Measurements from ENCODE around the gene TUBA4B.
"Not testable (repeated sequence)": the region's sequence is repeated elsewhere in the genome, so short reads cannot be mapped to it uniquely, and the experiment has no call there.

TUBA4B gene

DNA sequence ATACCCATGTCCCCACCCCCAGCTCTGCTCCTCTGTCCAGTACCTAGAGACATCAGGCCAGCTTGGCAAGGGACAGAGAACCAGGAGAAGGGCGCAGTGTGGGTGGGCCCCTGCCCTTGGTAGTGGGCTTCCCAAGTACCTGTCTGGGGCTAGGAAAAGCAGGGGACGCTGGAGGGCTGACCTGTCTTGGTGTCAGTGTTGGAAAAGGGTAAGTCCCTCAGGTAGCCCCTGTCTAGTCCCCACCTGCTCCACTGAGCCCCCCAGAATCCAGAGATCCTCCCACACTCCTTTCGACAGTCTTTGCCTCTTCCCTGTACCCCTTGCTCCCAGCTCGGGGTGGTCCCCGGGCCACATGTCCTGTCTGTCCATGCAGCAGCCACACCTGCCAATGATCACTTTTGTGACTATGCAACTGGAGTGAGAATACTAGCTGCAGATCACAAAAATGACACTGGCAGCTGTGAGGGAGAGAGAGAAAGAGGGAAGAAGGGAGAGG is 40.7 kb downstream of the TUBA4B start:
- DNase-seq: no peak

DNA sequence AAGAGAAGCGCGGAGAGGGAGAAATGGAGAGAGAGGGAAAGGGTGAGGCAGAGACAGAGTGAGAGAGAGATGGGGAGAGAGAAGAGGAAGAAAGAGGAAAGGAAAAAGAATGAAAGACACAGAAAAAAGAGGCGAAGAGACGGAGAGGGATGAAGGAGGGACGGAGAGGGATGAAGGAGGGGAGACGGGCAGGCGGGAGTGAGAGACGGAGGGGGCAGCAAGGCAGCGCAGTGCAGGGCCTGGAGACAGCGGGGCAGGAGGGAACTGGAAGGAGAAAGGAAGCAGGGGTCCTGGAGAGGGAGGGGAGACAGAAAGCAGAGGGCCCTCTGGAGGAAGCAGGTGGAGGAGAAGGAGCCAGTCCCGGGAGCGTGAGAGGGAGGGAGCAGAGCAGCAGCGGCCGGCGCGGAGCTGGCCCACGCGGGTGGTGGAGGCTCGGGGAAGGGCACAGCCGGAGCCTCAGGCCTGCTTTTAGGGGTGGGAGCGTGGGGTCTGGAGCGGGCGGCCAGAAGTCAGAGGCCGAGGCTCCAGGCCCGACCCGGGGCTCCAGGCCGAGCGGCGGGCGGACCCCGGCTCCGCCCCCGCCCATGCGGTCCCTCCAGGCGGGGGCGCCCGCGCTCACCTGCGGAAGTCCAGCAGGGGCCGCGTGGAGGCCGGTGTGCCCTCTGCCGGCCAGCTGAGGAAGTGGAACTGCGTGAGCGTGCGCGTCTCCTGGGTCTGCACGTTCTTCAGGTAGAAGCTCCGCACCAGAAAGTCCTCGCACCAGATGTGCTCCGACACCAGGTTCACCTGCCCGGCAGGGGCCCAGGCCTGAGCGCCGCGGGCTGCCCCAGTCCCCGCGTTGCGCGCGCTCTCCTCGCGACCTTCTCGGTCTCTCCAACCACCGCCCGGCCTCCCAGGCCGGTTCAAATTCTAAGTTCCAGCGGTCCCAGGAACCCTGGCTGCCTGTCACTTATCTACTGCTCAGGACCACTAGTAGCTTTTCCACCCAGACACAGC is 41.6 kb downstream of the TUBA4B start:
- peak; percentile 93 for DNase-seq

- DNase-seq: no peak
Observed at GRCh38 chr2:219296142-219296541, 43.1 kb downstream of the TUBA4B start.

- DNase-seq: no peak
Observed at GRCh38 chr2:219296631-219297391, 43.8 kb downstream of the TUBA4B start.

GRCh38 chr2:219297766-219298456 is 44.9 kb downstream of the TUBA4B start:
- no peak for DNase-seq

DNA sequence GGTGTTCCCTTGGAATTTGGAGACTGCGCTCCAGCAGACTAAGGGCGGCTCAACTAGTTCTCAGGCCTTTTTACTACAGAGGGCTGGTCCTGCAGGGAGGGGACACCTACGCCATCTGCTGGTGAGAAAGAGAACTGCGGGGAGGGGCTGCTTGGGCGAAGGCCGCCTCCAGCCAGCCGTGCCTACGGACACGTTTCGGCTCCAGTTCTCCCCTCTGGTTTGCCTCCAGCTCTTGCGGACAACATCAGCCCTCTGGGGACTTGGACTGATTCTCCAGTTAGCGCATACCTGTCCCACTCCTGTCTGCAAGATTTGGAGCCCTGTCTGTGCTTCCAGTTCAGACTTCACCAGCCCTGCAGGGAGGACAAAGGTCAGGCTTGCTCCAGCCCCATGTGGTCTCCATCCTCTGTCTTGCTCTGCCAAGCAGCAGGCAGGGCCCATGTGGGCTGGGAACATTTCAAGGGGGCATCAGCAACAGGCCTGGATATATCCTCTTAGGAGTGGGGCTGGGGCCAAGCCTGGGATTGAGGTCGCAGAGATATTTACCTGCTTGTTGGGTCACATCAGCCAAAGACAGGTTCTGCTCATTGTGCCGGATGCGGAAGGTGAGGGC is 45.8 kb downstream of the TUBA4B start:
- peak; percentile 88 for DNase-seq

DNA sequence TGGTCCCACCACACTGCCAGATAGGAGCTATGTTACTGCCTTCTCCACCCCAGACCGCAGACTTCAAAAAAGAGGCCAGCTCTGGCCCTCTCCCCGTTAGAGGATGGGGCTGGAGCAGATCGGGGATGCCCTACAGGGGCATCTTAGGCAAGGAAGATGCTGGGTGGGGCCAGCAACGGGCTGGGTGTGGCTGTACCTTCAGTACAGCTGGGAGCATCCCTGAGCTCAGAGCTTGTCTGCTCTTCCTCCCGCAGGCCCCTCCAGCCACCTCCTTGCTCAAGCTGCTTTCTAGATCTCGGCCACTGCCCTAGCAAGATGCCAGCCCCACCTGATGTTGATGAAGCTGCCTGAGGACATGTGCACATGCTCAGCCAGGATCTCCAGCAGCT is 46.3 kb downstream of the TUBA4B start:
- DNase-seq: no peak

DNA sequence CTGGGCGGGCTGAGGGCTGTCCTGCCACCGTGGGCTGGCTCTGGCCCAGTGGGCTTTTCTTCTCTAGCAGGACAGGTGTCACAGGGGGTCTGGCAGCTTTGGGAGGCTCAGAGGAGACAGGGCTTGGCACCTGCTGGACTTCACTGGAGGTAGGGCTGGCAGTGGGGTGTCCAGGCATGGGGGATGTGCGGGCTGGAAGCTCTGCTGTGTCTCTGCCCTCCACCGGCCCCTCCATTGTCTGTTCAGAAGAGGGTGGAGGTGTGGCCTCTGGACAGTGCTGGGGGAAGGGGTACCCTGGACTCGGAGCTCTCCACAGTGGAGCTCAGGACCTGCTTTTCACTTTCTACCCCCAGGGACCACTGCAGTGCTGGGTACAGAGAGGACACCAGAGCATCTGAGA is 47.0 kb downstream of the TUBA4B start:
- DNase-seq: no peak

GRCh38 chr2:219302412-219302968 is 49.4 kb downstream of the TUBA4B start:
- no peak for DNase-seq

DNA sequence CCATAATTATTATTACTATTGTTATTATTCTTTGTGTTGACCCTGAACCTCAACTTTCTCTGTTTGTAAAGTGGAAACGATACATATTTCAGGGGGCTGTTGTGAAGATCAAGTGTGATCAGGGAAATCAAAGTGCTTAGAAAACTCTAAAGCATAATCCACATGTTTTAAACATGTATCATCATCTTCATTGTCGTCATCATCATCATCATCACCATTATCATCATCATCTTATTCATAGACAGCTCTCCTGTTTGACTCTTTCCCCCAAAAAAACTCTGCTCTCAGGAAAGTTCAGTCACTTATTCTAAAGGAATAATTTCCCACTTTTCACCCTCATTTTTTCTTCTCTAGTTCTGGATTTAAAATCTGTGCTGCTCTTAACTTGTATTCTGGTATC is 51.2 kb downstream of the TUBA4B start:
- DNase-seq: no peak

DNA sequence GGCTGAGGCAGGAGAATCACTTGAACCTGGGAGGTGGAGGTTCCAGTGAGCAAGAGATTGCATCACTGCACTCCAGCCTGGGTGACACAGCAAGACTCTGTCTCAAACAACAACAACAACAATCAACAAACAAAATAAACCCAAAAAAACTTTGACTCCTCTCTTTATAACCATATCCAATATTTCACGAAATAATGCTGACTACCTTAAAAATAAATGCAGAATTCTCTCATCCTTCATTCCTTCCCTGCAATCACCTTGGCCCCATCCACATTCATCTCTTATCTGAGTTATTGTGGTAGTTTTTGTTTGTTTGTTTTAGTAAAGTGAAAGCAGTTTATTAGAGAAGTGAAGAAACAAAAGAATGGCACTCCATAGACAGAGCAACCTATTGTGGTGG is 53.0 kb downstream of the TUBA4B start:
- DNase-seq: no peak

DNA sequence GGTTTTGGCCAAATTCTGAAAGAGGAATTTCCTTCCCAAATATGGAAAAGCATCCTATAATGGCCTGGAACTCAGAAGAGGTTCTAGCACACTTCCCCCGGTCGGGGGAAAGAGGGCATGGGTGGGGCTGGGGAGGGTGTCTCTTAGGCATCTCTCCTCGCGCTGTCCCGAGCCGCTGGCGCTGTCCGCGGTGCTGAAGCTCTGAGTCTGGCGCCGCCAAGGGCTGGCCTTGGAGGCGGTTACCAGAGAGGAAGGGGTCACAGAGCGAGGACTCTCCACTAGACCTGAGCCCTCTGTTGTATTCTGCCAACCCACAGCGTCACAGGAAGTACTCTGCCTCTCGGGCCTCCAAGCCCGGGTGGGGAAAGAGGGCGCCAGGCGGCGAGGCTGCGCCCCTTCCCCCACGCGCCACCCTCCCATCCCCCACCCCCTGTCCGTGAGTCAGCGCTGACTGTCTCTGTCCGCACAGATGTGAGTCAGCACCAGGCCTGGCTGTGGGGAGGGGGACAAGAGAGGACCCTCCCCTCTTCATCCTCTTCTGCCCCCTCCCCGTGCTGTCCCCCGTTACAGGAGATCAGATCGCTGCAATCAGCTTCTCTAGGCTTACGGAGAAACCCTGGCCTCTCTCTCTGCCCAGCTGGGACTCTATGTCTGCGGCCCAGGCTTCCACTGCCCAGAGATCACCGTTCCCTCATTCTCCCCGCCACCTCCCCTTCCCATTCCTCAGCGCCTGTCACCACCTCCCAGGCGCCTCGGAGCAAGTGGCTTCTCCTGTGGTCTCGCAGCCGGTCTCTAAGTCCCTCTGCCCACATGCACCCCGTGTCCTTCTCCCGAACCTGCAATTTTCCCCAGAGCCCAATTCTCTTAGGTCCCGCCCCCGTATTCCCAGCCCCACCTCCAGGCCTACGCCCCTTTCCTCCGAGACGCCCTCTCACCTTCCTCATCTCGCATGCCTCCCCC is 55.4 kb downstream of the TUBA4B start:
- DNase-seq: peak; percentile 62

DNA sequence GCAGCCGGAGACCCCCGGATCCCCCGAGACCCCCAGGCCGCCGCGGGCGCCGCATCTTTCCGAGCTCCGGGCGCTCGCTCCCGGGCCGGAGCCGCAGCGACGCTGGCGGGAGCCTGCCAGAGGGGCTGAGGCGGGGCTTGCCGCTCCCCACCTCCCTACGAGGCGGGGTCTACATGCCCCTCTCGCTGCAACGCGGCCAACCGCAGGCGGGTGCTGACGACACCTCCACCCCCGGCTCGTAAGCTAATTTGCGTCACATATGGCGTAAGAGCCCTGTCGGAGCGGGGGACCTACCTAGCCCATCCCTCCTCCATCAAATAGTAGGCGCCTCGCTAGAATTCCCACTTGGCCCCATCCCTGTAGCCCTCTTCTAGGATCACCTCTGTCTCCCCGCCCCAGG is 56.2 kb downstream of the TUBA4B start, which contains the start of gene PTPRN:
Gene PTPRN, minus strand, starts transcription at position 124 of the 400 bp plus-strand sequence. Its CDS starts 69 bp downstream, at position 55.
- DNase-seq: no peak

DNA sequence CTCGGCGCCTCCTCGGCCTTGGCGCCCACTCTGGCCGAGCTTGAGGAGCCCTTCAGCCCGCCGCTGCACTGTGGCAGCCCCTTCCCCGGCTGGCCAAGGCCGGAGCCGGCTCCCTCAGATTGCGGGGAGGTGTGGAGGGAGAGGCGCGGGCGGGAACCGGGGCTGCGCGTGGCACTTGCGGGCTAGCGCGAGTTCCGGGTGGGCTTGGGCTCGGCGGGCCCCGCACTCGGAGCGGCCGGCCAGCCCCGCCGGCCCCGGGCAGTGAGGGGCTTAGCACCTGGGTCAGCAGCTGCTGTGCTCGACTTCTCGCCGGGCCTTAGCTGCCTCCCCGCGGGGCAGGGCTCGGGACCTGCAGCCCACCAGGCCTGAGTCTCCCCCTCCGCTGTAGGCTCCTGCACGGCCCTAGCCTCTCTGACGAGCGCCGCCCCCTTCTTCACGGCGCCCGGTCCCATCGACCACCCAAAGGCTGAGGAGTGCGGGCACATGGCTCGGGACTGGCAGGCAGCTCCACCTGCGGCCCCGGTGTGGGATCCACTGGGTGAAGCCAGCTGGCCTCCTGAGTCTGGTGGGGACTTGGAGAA is 59.7 kb downstream of the TUBA4B start:
- DNase-seq: not testable (repeated sequence)

GRCh38 chr2:219314804-219315468 is 61.9 kb downstream of the TUBA4B start:
- no peak for DNase-seq

Data from CD4-positive, alpha-beta T cell treated with Interleukin-12 subunit alpha and Interleukin-12 subunit beta, for 1 hour (primary cell).